ENCODE measurements around the gene KIFC3.

DNA sequence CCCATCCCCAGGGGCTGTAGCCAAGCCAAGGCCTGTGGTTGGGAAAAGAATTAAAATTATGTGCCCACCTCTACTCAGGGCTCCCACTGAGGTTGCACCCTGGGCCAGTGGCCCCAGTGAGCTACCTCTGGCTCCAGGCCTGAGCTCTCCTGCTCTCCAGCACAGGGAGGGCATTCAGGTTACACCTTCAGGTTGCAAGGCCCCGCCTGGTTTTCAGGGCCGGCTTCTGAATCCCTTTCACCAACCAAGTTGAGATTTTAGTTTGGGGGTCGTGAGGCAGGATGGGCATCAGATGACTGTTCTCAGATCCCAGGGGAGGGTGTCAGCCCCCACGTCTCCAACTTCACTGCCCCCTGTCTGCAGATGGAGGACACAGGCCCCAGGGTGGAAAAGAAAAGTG, 74.7 kb downstream of the KIFC3 start:
- TF ChIP-seq POLR2A (IDR thresholded peaks at IDR 0.05) = no peak
- TF ChIP-seq, protein P1, sequence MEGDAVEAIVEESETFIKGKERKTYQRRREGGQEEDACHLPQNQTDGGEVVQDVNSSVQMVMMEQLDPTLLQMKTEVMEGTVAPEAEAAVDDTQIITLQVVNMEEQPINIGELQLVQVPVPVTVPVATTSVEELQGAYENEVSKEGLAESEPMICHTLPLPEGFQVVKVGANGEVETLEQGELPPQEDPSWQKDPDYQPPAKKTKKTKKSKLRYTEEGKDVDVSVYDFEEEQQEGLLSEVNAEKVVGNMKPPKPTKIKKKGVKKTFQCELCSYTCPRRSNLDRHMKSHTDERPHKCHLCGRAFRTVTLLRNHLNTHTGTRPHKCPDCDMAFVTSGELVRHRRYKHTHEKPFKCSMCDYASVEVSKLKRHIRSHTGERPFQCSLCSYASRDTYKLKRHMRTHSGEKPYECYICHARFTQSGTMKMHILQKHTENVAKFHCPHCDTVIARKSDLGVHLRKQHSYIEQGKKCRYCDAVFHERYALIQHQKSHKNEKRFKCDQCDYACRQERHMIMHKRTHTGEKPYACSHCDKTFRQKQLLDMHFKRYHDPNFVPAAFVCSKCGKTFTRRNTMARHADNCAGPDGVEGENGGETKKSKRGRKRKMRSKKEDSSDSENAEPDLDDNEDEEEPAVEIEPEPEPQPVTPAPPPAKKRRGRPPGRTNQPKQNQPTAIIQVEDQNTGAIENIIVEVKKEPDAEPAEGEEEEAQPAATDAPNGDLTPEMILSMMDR (IDR thresholded peaks at IDR 0.05) = no peak
- no peak for TF ChIP-seq POLR2AphosphoS5 (IDR thresholded peaks at IDR 0.05)

Data from breast epithelium (tissue), 3 donors.